ENCODE data around the gene C12orf42. TPM values are rescaled to one million over a fixed set of nuclear protein-coding genes. Genes with fewer than 3 reads are reported as not detected.
"Not testable (repeated sequence)": the region's sequence is repeated elsewhere in the genome, so short reads cannot be mapped to it uniquely, and the experiment has no call there.

Gene C12orf42
- total and polyA plus RNA-seq, 2 donors = 0.94 to 1.6 TPM

DNA sequence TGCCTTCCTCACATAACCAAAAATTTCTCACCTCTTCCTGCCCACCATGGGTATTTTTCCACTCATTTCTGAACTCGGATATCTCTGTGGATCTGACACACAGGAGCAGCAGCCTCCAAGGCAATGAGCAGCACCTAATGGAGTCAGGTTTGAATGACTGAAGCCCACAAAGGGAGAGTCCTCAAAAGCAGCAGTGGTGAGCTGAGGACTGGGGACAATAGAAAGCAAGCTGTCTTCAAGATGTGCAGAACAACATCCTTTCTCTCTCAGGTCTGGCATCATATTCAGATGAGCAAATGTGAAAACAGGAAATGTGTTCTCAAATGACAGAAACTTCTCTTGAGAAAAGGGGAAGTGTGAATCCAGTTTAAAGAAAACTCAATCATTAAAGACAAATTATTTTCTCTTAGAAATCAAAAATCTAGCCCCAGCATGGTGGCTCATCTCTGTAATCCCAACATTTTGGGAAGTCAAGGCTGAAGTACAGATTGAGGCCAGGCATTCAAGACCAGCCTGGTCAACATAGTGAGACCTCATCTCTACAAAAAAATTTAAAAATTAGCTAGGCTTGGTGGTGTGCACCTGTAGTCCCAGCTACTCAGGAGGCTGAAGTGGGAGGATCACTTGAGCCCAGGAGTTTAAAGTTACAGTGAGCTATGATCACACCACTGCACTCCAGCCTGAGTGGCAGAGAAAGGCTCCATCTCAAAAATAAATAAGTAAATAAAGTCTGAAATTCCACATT lies 54.2 kb downstream of the C12orf42 start:
- peaks cover 4 to 11% of the 10 kb centered on the region in 2 donors for H3K4me1 ChIP-seq (ENCODE audit: control insufficient read depth in 2 of 2, insufficient read depth in 2 of 2, low read length in 2 of 2)
- DNase-seq (ENCODE audit: low read depth in 6 of 9, low spot score in 9 of 9) = peak; percentile 13 to 77 (median 33)
- WGBS = 51% methylated on average over 1 of the region's 1 CpG
- H3K9me3 ChIP-seq (ENCODE audit: control insufficient read depth in 2 of 2, insufficient read depth in 1 of 2, low read length in 1 of 2) = no peaks in the 10 kb centered on the region
- H3K4me3 ChIP-seq (ENCODE audit: low read length in 2 of 2) = peak overlapping the region in 1 of 2 donors; percentile 5
- H3K27me3 ChIP-seq (ENCODE audit: control insufficient read depth in 2 of 2, insufficient read depth in 1 of 2, low read length in 1 of 2) = no peaks in the 10 kb centered on the region
- no peaks in the 10 kb centered on the region for H3K36me3 ChIP-seq (ENCODE audit: control insufficient read depth in 2 of 2, insufficient read depth in 2 of 2, low read length in 1 of 2)
- H3K27ac ChIP-seq (ENCODE audit: low read depth in 1 of 2, low read length in 1 of 2) = peak overlapping the region; percentile 69 to 87

DNA sequence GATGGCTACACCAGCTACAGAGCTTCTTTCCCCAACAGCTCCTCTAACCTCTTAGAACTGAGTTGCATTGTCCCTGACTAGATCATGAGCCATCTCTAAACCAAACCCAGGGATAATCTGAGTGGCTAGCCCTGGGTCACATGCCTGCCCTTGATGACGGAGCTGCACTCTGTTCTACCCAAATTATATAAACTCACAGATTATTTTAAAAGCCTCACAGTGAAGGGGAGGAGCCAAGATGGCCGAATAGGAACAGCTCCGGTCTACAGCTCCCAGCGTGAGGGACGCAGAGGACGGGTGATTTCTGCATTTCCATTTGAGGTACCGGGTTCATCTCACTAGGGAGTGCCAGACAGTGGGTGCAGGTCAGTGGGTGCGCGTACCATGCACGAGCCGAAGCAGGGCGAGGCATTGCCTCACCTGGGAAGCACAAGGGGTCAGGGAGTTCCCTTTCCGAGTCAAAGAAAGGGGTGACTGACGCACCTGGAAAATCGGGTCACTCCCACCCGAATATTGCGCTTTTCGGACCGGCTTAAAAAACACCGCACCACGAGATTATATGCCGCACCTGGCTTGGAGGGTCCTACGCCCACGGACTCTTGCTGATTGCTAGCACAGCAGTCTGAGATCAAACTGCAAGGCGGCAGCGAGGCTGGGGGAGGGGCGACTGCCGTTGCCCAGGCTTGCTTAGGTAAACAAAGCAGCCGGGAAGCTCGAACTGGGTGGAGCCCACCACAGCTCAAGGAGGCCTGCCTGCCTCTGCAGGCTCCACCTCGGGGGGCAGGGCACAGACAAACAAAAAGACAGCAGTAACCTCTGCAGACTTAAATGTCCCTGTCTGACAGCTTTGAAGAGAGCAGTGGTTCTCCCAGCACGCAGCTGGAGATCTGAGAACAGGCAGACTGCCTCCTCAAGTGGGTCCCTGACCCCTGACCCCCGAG lies 61.3 kb downstream of the C12orf42 start:
- H3K4me3 ChIP-seq (ENCODE audit: low read length in 2 of 2); H3K4me1 ChIP-seq (ENCODE audit: control insufficient read depth in 2 of 2, insufficient read depth in 2 of 2, low read length in 2 of 2); H3K27me3 ChIP-seq (ENCODE audit: control insufficient read depth in 2 of 2, insufficient read depth in 1 of 2, low read length in 1 of 2); H3K9me3 ChIP-seq (ENCODE audit: control insufficient read depth in 2 of 2, insufficient read depth in 1 of 2, low read length in 1 of 2); DNase-seq (ENCODE audit: low read depth in 6 of 9, low spot score in 9 of 9); H3K27ac ChIP-seq (ENCODE audit: low read depth in 1 of 2, low read length in 1 of 2); H3K36me3 ChIP-seq (ENCODE audit: control insufficient read depth in 2 of 2, insufficient read depth in 2 of 2, low read length in 1 of 2): not testable (repeated sequence)
- 74% methylated on average over 31 of the region's 33 CpGs for WGBS

- Histone ChIP-seq H3K4me1 (ENCODE audit: control insufficient read depth in 2 of 2, insufficient read depth in 2 of 2, low read length in 2 of 2) (no peaks in the 10 kb centered on the region), H3K36me3 (ENCODE audit: control insufficient read depth in 2 of 2, insufficient read depth in 2 of 2, low read length in 1 of 2) (no peaks in the 10 kb centered on the region), H3K9me3 (ENCODE audit: control insufficient read depth in 2 of 2, insufficient read depth in 1 of 2, low read length in 1 of 2) (no peaks in the 10 kb centered on the region), H3K27ac (ENCODE audit: low read depth in 1 of 2, low read length in 1 of 2) (no peak overlapping the region), H3K27me3 (ENCODE audit: control insufficient read depth in 2 of 2, insufficient read depth in 1 of 2, low read length in 1 of 2) (no peaks in the 10 kb centered on the region), H3K4me3 (ENCODE audit: low read length in 2 of 2) (no peak overlapping the region)
- 96% methylated on average over 2 of the region's 2 CpGs for WGBS
- no peak for DNase-seq (ENCODE audit: low read depth in 6 of 9, low spot score in 9 of 9)
Observed at GRCh38 chr12:103431950-103432349, 63.8 kb downstream of the C12orf42 start.

DNA sequence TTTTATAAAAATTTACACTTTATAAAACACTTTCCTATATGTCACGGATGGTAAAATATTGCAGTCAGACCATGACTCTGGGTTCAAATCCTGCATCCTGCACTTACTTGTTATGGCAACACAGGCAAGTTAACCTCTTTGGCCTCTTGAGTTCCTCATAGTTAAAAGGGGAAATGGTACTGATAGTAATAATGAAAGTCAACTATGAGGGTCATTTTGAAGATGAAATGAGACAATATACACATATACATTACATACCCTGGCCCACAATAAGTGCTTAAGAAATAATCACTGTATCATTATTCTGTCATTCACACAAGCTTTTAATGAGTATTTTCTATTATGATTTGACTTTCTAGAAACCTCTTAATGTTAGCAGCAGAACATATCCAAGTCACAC lies 64.4 kb downstream of the C12orf42 start:
- Histone ChIP-seq H3K9me3 (ENCODE audit: control insufficient read depth in 2 of 2, insufficient read depth in 1 of 2, low read length in 1 of 2) (no peaks in the 10 kb centered on the region), H3K27me3 (ENCODE audit: control insufficient read depth in 2 of 2, insufficient read depth in 1 of 2, low read length in 1 of 2) (no peaks in the 10 kb centered on the region), H3K27ac (ENCODE audit: low read depth in 1 of 2, low read length in 1 of 2) (no peak overlapping the region), H3K4me1 (ENCODE audit: control insufficient read depth in 2 of 2, insufficient read depth in 2 of 2, low read length in 2 of 2) (no peaks in the 10 kb centered on the region), H3K36me3 (ENCODE audit: control insufficient read depth in 2 of 2, insufficient read depth in 2 of 2, low read length in 1 of 2) (no peaks in the 10 kb centered on the region), H3K4me3 (ENCODE audit: low read length in 2 of 2) (no peak overlapping the region)
- WGBS = 95% methylated on average over 1 of the region's 1 CpG
- no peak for DNase-seq (ENCODE audit: low read depth in 6 of 9, low spot score in 9 of 9)

DNA sequence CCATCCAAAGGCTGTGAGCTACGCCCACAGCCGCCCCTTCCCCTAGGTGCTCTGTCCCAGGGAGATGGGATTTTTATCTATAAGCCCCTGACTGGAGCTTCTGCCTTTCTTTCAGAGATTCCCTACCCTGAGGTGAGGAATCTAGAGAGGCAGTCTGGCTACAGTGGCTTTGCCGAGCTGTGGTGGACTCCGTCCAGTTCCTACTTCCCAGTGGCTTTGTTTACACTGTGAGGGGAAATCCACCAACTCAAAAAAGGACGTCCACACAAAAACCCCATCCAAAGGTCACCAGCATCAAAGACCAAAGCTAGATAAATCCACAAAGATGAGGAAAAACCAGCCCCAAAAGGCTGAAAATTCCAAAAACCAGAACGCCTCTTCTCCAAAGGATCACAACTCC lies 70.1 kb downstream of the C12orf42 start:
- not testable (repeated sequence) for H3K9me3 ChIP-seq (ENCODE audit: control insufficient read depth in 2 of 2, insufficient read depth in 1 of 2, low read length in 1 of 2); H3K27ac ChIP-seq (ENCODE audit: low read depth in 1 of 2, low read length in 1 of 2); H3K36me3 ChIP-seq (ENCODE audit: control insufficient read depth in 2 of 2, insufficient read depth in 2 of 2, low read length in 1 of 2); H3K27me3 ChIP-seq (ENCODE audit: control insufficient read depth in 2 of 2, insufficient read depth in 1 of 2, low read length in 1 of 2); H3K4me1 ChIP-seq (ENCODE audit: control insufficient read depth in 2 of 2, insufficient read depth in 2 of 2, low read length in 2 of 2); H3K4me3 ChIP-seq (ENCODE audit: low read length in 2 of 2); DNase-seq (ENCODE audit: low read depth in 6 of 9, low spot score in 9 of 9)
- WGBS = 81% methylated on average over 6 of the region's 6 CpGs

DNA sequence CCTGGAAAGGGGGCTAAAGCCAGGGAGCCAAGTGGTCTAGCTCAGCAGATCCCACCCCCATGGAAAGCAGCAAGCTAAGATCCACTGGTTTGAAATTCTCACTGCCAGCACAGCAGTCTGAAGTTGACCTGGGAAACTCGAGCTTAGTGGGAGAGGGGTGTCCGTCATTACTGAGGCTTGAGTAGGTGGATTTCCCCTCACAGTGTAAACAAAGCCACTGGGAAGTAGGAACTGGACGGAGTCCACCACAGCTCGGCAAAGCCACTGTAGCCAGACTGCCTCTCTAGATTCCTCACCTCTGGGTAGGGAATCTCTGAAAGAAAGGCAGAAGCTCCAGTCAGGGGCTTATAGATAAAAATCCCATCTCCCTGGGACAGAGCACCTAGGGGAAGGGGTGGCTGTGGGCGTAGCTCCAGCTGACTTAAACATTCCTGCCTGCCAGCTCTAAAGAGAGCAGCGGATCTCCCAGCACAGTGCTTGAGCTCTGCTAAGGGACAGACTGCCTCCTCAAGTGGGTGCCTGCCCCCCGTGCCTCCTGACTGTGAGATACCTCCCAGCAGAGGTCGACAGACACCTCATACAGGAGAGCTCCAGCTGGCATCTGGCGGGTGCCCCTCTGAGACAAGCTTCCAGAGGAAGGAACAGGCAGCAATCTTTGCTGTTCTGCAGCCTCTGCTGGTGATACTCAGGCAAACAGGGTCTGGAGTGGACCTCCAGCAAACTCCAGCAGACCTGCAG lies 70.8 kb downstream of the C12orf42 start:
- H3K4me3 ChIP-seq (ENCODE audit: low read length in 2 of 2); H3K27ac ChIP-seq (ENCODE audit: low read depth in 1 of 2, low read length in 1 of 2); H3K4me1 ChIP-seq (ENCODE audit: control insufficient read depth in 2 of 2, insufficient read depth in 2 of 2, low read length in 2 of 2); H3K36me3 ChIP-seq (ENCODE audit: control insufficient read depth in 2 of 2, insufficient read depth in 2 of 2, low read length in 1 of 2); H3K9me3 ChIP-seq (ENCODE audit: control insufficient read depth in 2 of 2, insufficient read depth in 1 of 2, low read length in 1 of 2); H3K27me3 ChIP-seq (ENCODE audit: control insufficient read depth in 2 of 2, insufficient read depth in 1 of 2, low read length in 1 of 2): not testable (repeated sequence)
- 84% methylated on average over 9 of the region's 9 CpGs for WGBS
- peak in 1 of 9 donors; percentile 30 for DNase-seq (ENCODE audit: low read depth in 6 of 9, low spot score in 9 of 9)

DNA sequence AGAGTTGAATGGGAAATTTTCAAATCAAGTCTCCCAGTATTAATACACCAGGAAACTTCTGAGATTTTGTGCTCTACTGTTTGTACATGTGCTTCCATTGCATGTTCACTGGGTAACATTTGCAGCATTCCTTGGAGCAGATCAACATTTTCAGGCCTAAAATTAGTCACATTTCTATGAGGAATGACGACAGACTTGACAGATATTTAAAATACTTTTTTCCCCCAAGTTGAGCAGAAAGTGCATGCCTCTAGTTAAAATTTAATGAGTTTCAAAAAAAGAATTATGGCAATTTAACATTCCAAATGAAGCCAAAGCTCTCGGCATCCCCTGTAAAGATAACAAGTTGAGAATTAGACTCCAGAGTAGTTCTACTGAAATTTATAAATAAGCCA lies 72.3 kb downstream of the C12orf42 start:
- 95% methylated on average over 2 of the region's 2 CpGs for WGBS
- Histone ChIP-seq H3K36me3 (ENCODE audit: control insufficient read depth in 2 of 2, insufficient read depth in 2 of 2, low read length in 1 of 2) (no peaks in the 10 kb centered on the region), H3K27me3 (ENCODE audit: control insufficient read depth in 2 of 2, insufficient read depth in 1 of 2, low read length in 1 of 2) (no peaks in the 10 kb centered on the region), H3K4me3 (ENCODE audit: low read length in 2 of 2) (no peak overlapping the region), H3K9me3 (ENCODE audit: control insufficient read depth in 2 of 2, insufficient read depth in 1 of 2, low read length in 1 of 2) (no peaks in the 10 kb centered on the region), H3K4me1 (ENCODE audit: control insufficient read depth in 2 of 2, insufficient read depth in 2 of 2, low read length in 2 of 2) (no peaks in the 10 kb centered on the region), H3K27ac (ENCODE audit: low read depth in 1 of 2, low read length in 1 of 2) (no peak overlapping the region)
- no peak for DNase-seq (ENCODE audit: low read depth in 6 of 9, low spot score in 9 of 9)

- no peaks in the 10 kb centered on the region for H3K36me3 ChIP-seq (ENCODE audit: control insufficient read depth in 2 of 2, insufficient read depth in 2 of 2, low read length in 1 of 2)
- DNase-seq (ENCODE audit: low read depth in 6 of 9, low spot score in 9 of 9) = no peak
- 69% methylated on average over 4 of the region's 4 CpGs for WGBS
- H3K27me3 ChIP-seq (ENCODE audit: control insufficient read depth in 2 of 2, insufficient read depth in 1 of 2, low read length in 1 of 2) = no peaks in the 10 kb centered on the region
- no peak overlapping the region for H3K27ac ChIP-seq (ENCODE audit: low read depth in 1 of 2, low read length in 1 of 2)
- no peaks in the 10 kb centered on the region for H3K9me3 ChIP-seq (ENCODE audit: control insufficient read depth in 2 of 2, insufficient read depth in 1 of 2, low read length in 1 of 2)
- H3K4me1 ChIP-seq (ENCODE audit: control insufficient read depth in 2 of 2, insufficient read depth in 2 of 2, low read length in 2 of 2) = no peaks in the 10 kb centered on the region
- no peak overlapping the region for H3K4me3 ChIP-seq (ENCODE audit: low read length in 2 of 2)
Observed at GRCh38 chr12:103422746-103423515, 72.8 kb downstream of the C12orf42 start.
